Coronary artery (tissue), 2 donors: Measurements from ENCODE around the gene TGM2.
A peak's percentile ranks its signal among the peaks of the same experiment; 100 is the strongest.

ENCODE experiments used
- DNase-seq: peaks from one replicate; pipeline ENCODE4 v3.0.0-alpha.2; 2017; ENCODE audit warnings: low spot score
- H3K27ac ChIP-seq, 2 donors: fragments of 200-600 bp; sonication (generic); one replicate each; pipeline ENCODE4 v1.5.1; 2016 to 2019
- H3K4me3 ChIP-seq: fragments of 200-600 bp; sonication (generic); 2 replicates; pipeline ENCODE4 v1.5.1; 2016; ENCODE audit warnings: mild to moderate bottlenecking, moderate library complexity
- CTCF ChIP-seq: fragments of 200-600 bp; sonication (generic); IDR thresholded peaks from one replicate; pipeline ENCODE4 v1.5.1; 2019; ENCODE audit warnings: antibody characterized with exemption

TGM2 gene

GRCh38 chr20:38091441-38092216 is 73.4 kb downstream of the TGM2 start:
- no peak for TF ChIP-seq CTCF
- no peak for DNase-seq
- Histone ChIP-seq H3K27ac (no peak overlapping the region), H3K4me3 (no peak overlapping the region)

DNA sequence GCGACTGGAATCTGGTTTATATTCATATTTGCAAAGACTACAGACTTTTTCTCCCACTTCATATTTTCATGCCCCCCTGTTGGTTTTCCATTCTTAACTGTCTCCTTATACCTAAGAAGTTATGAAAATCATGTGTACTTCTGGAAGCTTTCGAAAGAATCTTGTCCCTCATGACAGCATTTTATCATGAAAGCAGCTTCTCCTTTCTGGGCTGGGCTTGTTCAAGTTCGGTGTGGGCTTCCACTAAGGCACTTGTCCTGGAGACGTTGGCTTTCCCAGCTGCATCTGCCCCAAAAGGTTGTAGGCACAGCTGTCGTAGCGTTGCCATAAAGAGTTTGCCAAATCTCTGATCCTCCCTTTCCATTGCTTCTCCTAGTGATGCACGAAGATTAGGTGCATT is 75.0 kb downstream of the TGM2 start:
- Histone ChIP-seq H3K27ac (no peak overlapping the region), H3K4me3 (no peak overlapping the region)
- no peak for TF ChIP-seq CTCF
- DNase-seq = no peak

- Histone ChIP-seq H3K4me3 (no peak overlapping the region), H3K27ac (no peak overlapping the region)
- TF ChIP-seq CTCF = no peak
- no peak for DNase-seq
These were observed 75.6 kb downstream of the TGM2 start for GRCh38 chr20:38089500-38089899.

- Histone ChIP-seq H3K27ac (peak overlapping the region; percentile 78 to 81), H3K4me3 (no peak overlapping the region)
- no peak for TF ChIP-seq CTCF
- DNase-seq = no peak
These were observed 80.0 kb downstream of the TGM2 start for GRCh38 chr20:38085026-38085425.

DNA sequence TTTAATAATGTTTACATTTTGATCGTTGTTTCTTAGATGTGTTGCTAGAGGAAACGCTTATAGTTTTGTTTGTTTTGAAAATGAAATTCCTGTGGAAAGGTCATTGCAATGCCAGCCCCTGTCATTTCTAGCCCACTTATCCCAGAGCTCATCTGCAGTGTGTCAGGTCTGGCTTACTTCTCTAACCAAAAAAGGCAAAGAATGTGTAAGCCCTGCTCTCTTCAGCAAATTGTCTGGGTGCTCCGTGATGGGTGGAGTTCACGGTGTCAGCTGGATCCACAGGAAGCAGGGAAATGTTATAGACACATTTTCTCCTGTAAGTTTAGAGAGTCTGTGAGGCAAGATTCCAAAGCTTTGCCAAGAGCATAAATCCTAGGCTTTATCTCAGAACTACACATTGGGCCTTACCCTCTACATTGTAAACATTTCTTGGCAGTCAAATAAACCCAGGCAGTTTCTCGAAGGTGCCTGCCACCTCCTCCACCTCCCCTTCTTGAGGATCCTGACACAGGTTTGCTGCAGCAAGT is 80.6 kb downstream of the TGM2 start:
- TF ChIP-seq CTCF = no peak
- no peak for DNase-seq
- Histone ChIP-seq H3K4me3 (no peak overlapping the region), H3K27ac (peak overlapping the region; percentile 78 to 81)

DNA sequence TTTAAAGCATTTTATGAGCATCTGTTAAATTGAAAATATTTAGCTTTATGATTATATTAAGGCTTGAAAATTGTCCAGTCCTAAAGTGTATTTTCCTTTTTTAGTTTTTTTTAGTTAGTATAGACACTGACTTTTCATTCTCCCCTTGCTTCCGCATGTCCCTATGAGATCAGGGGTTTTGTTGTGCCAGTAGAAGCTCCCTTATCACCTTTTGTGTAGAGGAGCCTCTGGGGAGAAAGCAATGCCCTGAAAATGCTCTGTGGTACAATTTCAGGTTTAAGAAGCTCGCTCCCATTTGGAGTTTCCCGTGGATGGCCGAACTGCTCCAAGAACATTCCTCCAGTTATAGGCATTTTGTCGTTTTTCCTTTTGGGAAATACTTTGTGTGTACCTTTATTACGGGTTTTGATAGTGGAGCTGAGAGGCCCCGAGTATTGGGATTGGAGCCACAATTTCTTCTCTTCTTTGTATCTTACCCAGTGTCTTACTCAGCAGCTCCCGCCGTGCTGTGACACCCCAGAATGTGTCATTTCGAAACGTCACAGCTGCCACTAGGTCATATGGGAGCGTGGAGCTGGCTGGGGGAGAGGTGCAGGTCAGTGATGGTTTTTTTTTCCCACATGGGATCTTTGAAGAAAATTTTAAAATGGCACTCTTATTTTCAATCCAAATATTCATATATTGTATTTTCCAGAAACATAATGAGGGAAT is 81.6 kb downstream of the TGM2 start:
- no peak for TF ChIP-seq CTCF
- H3K4me3 ChIP-seq = no peak overlapping the region
- DNase-seq = no peak
- H3K27ac ChIP-seq = peak overlapping the region; percentile 78 to 81
